ENCODE measurements around the gene ST6GAL1.
A peak's percentile ranks its signal among the peaks of the same experiment; 100 is the strongest.
"Not testable (repeated sequence)": the region's sequence is repeated elsewhere in the genome, so short reads cannot be mapped to it uniquely, and the experiment has no call there.

ST6GAL1 gene

GRCh38 chr3:186994000-186994955 is 64.0 kb downstream of the ST6GAL1 start:
- no peak for DNase-seq (ENCODE audit: low spot score)

- DNase-seq (ENCODE audit: low spot score) = no peak
These were observed 66.0 kb downstream of the ST6GAL1 start for GRCh38 chr3:186996356-186996755.

- no peak for DNase-seq (ENCODE audit: low spot score)
These were observed 66.7 kb downstream of the ST6GAL1 start for GRCh38 chr3:186997061-186997460.

GRCh38 chr3:186997473-186997939 is 67.2 kb downstream of the ST6GAL1 start:
- no peak for DNase-seq (ENCODE audit: low spot score)

- DNase-seq (ENCODE audit: low spot score) = no peak
These were observed 68.6 kb downstream of the ST6GAL1 start for GRCh38 chr3:186998937-186999368.

- DNase-seq (ENCODE audit: low spot score) = no peak
These were observed 70.4 kb downstream of the ST6GAL1 start for GRCh38 chr3:187000711-187001151.

- no peak for DNase-seq (ENCODE audit: low spot score)
These were observed 72.6 kb downstream of the ST6GAL1 start for GRCh38 chr3:187002915-187003314.

- no peak for DNase-seq (ENCODE audit: low spot score)
These were observed 75.6 kb downstream of the ST6GAL1 start for GRCh38 chr3:187005827-187006481.

GRCh38 chr3:187006864-187007630 is 76.7 kb downstream of the ST6GAL1 start:
- no peak for DNase-seq (ENCODE audit: low spot score)

GRCh38 chr3:187010382-187010781 is 80.1 kb downstream of the ST6GAL1 start:
- not testable (repeated sequence) for DNase-seq (ENCODE audit: low spot score)

- DNase-seq (ENCODE audit: low spot score) = peak; percentile 75
These were observed 81.6 kb downstream of the ST6GAL1 start for GRCh38 chr3:187011915-187012314.

GRCh38 chr3:187012609-187013051 is 82.3 kb downstream of the ST6GAL1 start:
- peak; percentile 41 for DNase-seq (ENCODE audit: low spot score)

GRCh38 chr3:187013159-187013716 is 82.9 kb downstream of the ST6GAL1 start:
- DNase-seq (ENCODE audit: low spot score) = no peak

- no peak for DNase-seq (ENCODE audit: low spot score)
These were observed 84.1 kb downstream of the ST6GAL1 start for GRCh38 chr3:187014417-187014864.

- no peak for DNase-seq (ENCODE audit: low spot score)
These were observed 85.7 kb downstream of the ST6GAL1 start for GRCh38 chr3:187015903-187016638.

GRCh38 chr3:187016639-187017345 is 86.5 kb downstream of the ST6GAL1 start:
- DNase-seq (ENCODE audit: low spot score) = no peak

GRCh38 chr3:187017511-187018230 is 87.3 kb downstream of the ST6GAL1 start:
- peak; percentile 41 for DNase-seq (ENCODE audit: low spot score)

- no peak for DNase-seq (ENCODE audit: low spot score)
These were observed 89.3 kb downstream of the ST6GAL1 start for GRCh38 chr3:187019542-187020072.

GRCh38 chr3:187020376-187020775 is 90.0 kb downstream of the ST6GAL1 start:
- DNase-seq (ENCODE audit: low spot score) = no peak
